ENCODE data around the gene IFNA10. TPM values are rescaled to one million over a fixed set of nuclear protein-coding genes. Genes with fewer than 3 reads are reported as not detected.
"Not testable (repeated sequence)": the region's sequence is repeated elsewhere in the genome, so short reads cannot be mapped to it uniquely, and the experiment has no call there.

Gene IFNA10
- total RNA-seq, 2 experiments from 2014 or later: not detected

DNA sequence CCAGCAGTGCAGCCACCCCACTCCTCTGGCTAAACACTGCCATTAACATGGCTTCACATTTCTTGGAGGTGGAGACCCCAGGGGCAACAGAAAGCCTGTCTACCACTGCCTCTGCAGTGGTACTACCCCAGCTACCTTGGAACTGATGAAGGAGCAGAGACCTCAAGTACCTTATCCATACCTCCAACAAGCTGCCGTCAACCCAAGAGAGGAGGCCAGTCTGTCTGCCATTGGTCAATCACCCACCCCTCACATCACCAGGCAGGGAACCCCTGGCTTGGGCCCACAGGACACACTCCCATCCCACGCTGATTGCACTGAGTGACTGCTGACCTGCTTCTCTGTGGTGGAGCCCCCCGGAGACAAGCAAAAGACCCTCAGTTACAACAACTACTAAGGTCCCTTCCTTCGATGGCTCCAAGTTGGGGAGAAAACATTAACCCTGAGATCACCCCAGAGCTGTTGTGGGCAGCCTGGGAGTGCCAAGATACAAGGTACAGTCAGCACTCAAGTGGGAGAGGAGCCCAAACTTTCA, 27.3 kb upstream of the IFNA10 start:
- Histone ChIP-seq H3K36me3 (ENCODE audit: insufficient read depth, low read length) (no peaks in the 10 kb centered on the region), H3K27ac (ENCODE audit: low read depth in 1 of 2, low read length in 2 of 2) (no peak overlapping the region), H3K4me1 (ENCODE audit: insufficient read depth, low read length) (no peaks in the 10 kb centered on the region), H3K4me3 (ENCODE audit: low read length) (no peak overlapping the region), H3K9me3 (ENCODE audit: control insufficient read depth in 1 of 2, insufficient read depth in 1 of 2, low read length in 2 of 2) (no peaks in the 10 kb centered on the region), H3K27me3 (ENCODE audit: control insufficient read depth in 1 of 2, insufficient read depth in 2 of 2, low read length in 2 of 2) (no peaks in the 10 kb centered on the region)
- no peak overlapping the region for H3K27ac Mint-ChIP-seq
- no peaks in the 10 kb centered on the region for H3K36me3 Mint-ChIP-seq (ENCODE audit: low read depth)
- peaks cover 20% of the 10 kb centered on the region for H3K4me1 Mint-ChIP-seq (ENCODE audit: low read depth)
- no peaks in the 10 kb centered on the region for H3K27me3 Mint-ChIP-seq
- intact Hi-C loops (cut with DNase I, micrococcal nuclease): loop anchor here in 1 of 2 experiments (5.0 kb wide), 1 partner anchor 558 kb away; no protein-coding TSS in a partner anchor
- no peaks in the 10 kb centered on the region for H3K9me3 Mint-ChIP-seq
- CTCF ChIA-PET: interaction anchor here (1.3 kb wide), 1 partner anchor 18 kb away, joined by 3 read pairs; no protein-coding TSS in a partner anchor
- POLR2A ChIA-PET: no interaction called here
- ATAC-seq (ENCODE audit: poor library complexity) (no peak), DNase-seq (no peak)
- no peak overlapping the region for H3K4me3 Mint-ChIP-seq
- TF ChIP-seq, protein P1, sequence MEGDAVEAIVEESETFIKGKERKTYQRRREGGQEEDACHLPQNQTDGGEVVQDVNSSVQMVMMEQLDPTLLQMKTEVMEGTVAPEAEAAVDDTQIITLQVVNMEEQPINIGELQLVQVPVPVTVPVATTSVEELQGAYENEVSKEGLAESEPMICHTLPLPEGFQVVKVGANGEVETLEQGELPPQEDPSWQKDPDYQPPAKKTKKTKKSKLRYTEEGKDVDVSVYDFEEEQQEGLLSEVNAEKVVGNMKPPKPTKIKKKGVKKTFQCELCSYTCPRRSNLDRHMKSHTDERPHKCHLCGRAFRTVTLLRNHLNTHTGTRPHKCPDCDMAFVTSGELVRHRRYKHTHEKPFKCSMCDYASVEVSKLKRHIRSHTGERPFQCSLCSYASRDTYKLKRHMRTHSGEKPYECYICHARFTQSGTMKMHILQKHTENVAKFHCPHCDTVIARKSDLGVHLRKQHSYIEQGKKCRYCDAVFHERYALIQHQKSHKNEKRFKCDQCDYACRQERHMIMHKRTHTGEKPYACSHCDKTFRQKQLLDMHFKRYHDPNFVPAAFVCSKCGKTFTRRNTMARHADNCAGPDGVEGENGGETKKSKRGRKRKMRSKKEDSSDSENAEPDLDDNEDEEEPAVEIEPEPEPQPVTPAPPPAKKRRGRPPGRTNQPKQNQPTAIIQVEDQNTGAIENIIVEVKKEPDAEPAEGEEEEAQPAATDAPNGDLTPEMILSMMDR (IDR thresholded peaks at IDR 0.05): no peak

DNA sequence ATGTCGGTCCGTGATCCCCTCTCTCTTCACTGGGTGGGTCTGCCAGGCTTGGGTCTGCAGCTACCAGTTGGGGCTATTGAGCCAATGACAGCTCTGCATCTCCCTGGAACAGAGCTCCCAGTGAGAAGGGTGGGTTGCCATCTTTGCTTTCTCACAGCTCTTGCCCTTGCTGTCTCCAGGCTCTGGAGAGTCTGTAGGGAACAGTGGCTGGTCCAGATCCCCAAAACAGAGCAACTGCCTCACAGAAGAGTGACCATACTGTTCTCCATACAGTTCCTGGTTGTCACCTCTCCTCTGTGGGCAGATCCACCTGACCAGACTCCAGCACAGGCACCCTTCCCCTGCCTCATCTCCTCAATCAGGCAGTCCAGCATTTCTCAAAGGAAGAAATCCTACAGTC, 26.3 kb upstream of the IFNA10 start:
- no peak overlapping the region for H3K4me3 Mint-ChIP-seq
- DNase-seq (no peak), ATAC-seq (ENCODE audit: poor library complexity) (no peak)
- H3K27ac ChIP-seq (ENCODE audit: low read depth in 1 of 2, low read length in 2 of 2): no peak overlapping the region
- H3K27me3 ChIP-seq (ENCODE audit: control insufficient read depth in 1 of 2, insufficient read depth in 2 of 2, low read length in 2 of 2): no peaks in the 10 kb centered on the region
- H3K4me1 Mint-ChIP-seq (ENCODE audit: low read depth): peaks cover 20% of the 10 kb centered on the region
- ChIA-PET CTCF (no interaction called here), POLR2A (no interaction called here)
- H3K4me1 ChIP-seq (ENCODE audit: insufficient read depth, low read length): no peaks in the 10 kb centered on the region
- no peaks in the 10 kb centered on the region for H3K36me3 Mint-ChIP-seq (ENCODE audit: low read depth)
- intact Hi-C loops (cut with DNase I, micrococcal nuclease): loop anchor here in 1 of 2 experiments (5.0 kb wide), 1 partner anchor 559 kb away; no protein-coding TSS in a partner anchor
- H3K9me3 ChIP-seq (ENCODE audit: control insufficient read depth in 1 of 2, insufficient read depth in 1 of 2, low read length in 2 of 2): no peaks in the 10 kb centered on the region
- no peaks in the 10 kb centered on the region for H3K36me3 ChIP-seq (ENCODE audit: insufficient read depth, low read length)
- no peak overlapping the region for H3K27ac Mint-ChIP-seq
- H3K9me3 Mint-ChIP-seq: no peaks in the 10 kb centered on the region
- TF ChIP-seq, protein P1 (IDR thresholded peaks at IDR 0.05): no peak
- no peak overlapping the region for H3K4me3 ChIP-seq (ENCODE audit: low read length)
- no peaks in the 10 kb centered on the region for H3K27me3 Mint-ChIP-seq

DNA sequence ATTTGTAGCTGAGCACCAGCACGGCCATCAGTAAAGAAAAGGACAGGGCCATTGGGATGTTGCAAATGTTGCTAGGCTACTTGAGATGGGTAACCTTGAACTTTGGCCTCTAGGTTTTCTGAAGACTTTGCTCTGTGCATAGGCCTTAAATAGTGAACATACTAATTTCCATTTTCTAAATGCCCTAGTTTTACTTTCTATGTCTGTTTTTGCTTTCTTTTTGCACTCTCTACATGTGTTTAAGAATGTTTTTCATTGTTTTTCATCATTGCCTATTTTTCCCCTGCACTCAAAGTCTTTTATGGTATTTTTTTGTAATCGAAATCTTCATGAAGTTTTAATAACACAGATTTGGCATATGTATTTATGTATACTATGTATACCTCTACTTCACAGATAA, 21.2 kb upstream of the IFNA10 start, which contains the start of gene IFNA17:
Gene IFNA17, minus strand, starts transcription at position 101 of the 400 bp plus-strand sequence. Its CDS starts 49 bp downstream, at position 52.
- Mint-ChIP-seq H3K4me3 (no peak within 1 kb of the TSS), H3K9me3 (no peaks in the 10 kb centered on the region), H3K27ac (no peak within 1 kb of the TSS), H3K36me3 (ENCODE audit: low read depth) (no peaks in the 10 kb centered on the region), H3K27me3 (no peaks in the 10 kb centered on the region), H3K4me1 (ENCODE audit: low read depth) (no peaks in the 10 kb centered on the region)
- no peaks in the 10 kb centered on the region for H3K27me3 ChIP-seq (ENCODE audit: control insufficient read depth in 1 of 2, insufficient read depth in 2 of 2, low read length in 2 of 2)
- no peak for ATAC-seq (ENCODE audit: poor library complexity)
- H3K36me3 ChIP-seq (ENCODE audit: insufficient read depth, low read length): no peaks in the 10 kb centered on the region
- H3K4me3 ChIP-seq (ENCODE audit: low read length): no peak within 1 kb of the TSS
- DNase-seq: no peak
- ChIA-PET POLR2A (no interaction called here), CTCF (interaction anchor here (0.6 kb wide), 1 partner anchor 91 kb away, joined by 3 read pairs; no protein-coding TSS in a partner anchor)
- no peaks in the 10 kb centered on the region for H3K4me1 ChIP-seq (ENCODE audit: insufficient read depth, low read length)
- H3K27ac ChIP-seq (ENCODE audit: low read depth in 1 of 2, low read length in 2 of 2): no peak within 1 kb of the TSS
- intact Hi-C loops (cut with DNase I, micrococcal nuclease): no loop called here
- H3K9me3 ChIP-seq (ENCODE audit: control insufficient read depth in 1 of 2, insufficient read depth in 1 of 2, low read length in 2 of 2): no peaks in the 10 kb centered on the region
- TF ChIP-seq, protein P1 (IDR thresholded peaks at IDR 0.05): no peak

DNA sequence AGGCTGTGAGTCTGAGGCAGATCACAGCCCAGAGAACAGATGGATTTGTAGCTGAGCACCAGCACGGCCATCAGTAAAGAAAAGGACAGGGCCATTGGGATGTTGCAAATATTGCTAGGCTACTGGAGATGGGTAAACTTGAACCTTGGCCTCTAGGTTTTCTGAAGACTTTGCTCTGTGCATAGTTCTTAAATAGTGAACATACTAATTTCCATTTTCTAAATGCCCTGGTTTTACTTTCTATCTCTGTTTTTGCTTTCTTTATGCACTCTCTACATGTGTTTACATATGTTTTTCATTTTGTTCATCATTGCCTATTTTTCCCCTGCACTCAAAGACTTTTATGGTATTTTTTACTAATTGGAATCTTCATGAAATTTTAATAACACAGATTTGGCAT, 10.3 kb upstream of the IFNA10 start, which contains the start of gene IFNA16:
Gene IFNA16, minus strand, starts transcription at position 101 of the 400 bp plus-strand sequence. Its CDS starts 6 bp downstream, at position 95.
- H3K27me3 ChIP-seq (ENCODE audit: control insufficient read depth in 1 of 2, insufficient read depth in 2 of 2, low read length in 2 of 2); intact Hi-C loops (cut with DNase I, micrococcal nuclease); ATAC-seq (ENCODE audit: poor library complexity); H3K36me3 Mint-ChIP-seq (ENCODE audit: low read depth); POLR2A ChIA-PET; CTCF ChIA-PET; H3K27ac Mint-ChIP-seq; H3K4me1 Mint-ChIP-seq (ENCODE audit: low read depth); DNase-seq; H3K4me3 Mint-ChIP-seq; H3K4me1 ChIP-seq (ENCODE audit: insufficient read depth, low read length); H3K9me3 Mint-ChIP-seq; H3K36me3 ChIP-seq (ENCODE audit: insufficient read depth, low read length); H3K4me3 ChIP-seq (ENCODE audit: low read length); H3K9me3 ChIP-seq (ENCODE audit: control insufficient read depth in 1 of 2, insufficient read depth in 1 of 2, low read length in 2 of 2); H3K27ac ChIP-seq (ENCODE audit: low read depth in 1 of 2, low read length in 2 of 2): not testable (repeated sequence)
- peaks cover 31% of the 10 kb centered on the region for H3K27me3 Mint-ChIP-seq

All from CD4-positive, alpha-beta T cell (primary cell).